GM19240 (cell line): ENCODE measurements around the gene PPARG.
"Not testable (repeated sequence)": the region's sequence is repeated elsewhere in the genome, so short reads cannot be mapped to it uniquely, and the experiment has no call there.

Experiments used
- DNase-seq: peaks from one replicate; pipeline ENCODE4 v3.0.0; 2011; ENCODE audit warnings: low spot score; ENCODE audit not compliant: insufficient read length

Gene PPARG

GRCh38 chr3:12375572-12375971 lies 86.7 kb downstream of the PPARG start:
- DNase-seq = no peak

- DNase-seq = no peak
Observed at GRCh38 chr3:12379640-12380429, 91.0 kb downstream of the PPARG start.

GRCh38 chr3:12380461-12380860 lies 91.6 kb downstream of the PPARG start:
- no peak for DNase-seq

GRCh38 chr3:12381199-12381598 lies 92.3 kb downstream of the PPARG start:
- no peak for DNase-seq

- no peak for DNase-seq
Observed at GRCh38 chr3:12383218-12383617, 94.3 kb downstream of the PPARG start.

GRCh38 chr3:12384451-12385233 lies 95.8 kb downstream of the PPARG start:
- no peak for DNase-seq

- not testable (repeated sequence) for DNase-seq
Observed at GRCh38 chr3:12386514-12387291, 97.8 kb downstream of the PPARG start.

GRCh38 chr3:12388185-12388584 lies 99.3 kb downstream of the PPARG start:
- DNase-seq = no peak

GRCh38 chr3:12392101-12392878 lies 103.4 kb downstream of the PPARG start:
- no peak for DNase-seq

GRCh38 chr3:12393894-12394293 lies 105.0 kb downstream of the PPARG start:
- DNase-seq = no peak

- no peak for DNase-seq
Observed at GRCh38 chr3:12394569-12395271, 105.8 kb downstream of the PPARG start.

- DNase-seq = peak; percentile 26
Observed at GRCh38 chr3:12395349-12396012, 106.6 kb downstream of the PPARG start.

- no peak for DNase-seq
Observed at GRCh38 chr3:12396471-12396870, 107.6 kb downstream of the PPARG start.

- DNase-seq = no peak
Observed at GRCh38 chr3:12399226-12399625, 110.4 kb downstream of the PPARG start.

GRCh38 chr3:12400616-12401194 lies 111.8 kb downstream of the PPARG start:
- DNase-seq = no peak

GRCh38 chr3:12401208-12401607 lies 112.3 kb downstream of the PPARG start:
- no peak for DNase-seq

- DNase-seq = no peak
Observed at GRCh38 chr3:12405432-12406272, 116.8 kb downstream of the PPARG start.

- DNase-seq = no peak
Observed at GRCh38 chr3:12408984-12409683, 120.3 kb downstream of the PPARG start.
